ENCODE data around the gene SUPT16H.

GRCh38 chr14:21369949-21370679 is 13.7 kb downstream of the SUPT16H start:
- TF ChIP-seq CTCF (IDR thresholded peaks at IDR 0.05) (no peak), POLR2A (IDR thresholded peaks at IDR 0.05) (no peak)

Data from testis (tissue), 2 donors.